HepG2 (cell line): ENCODE measurements around the gene TOGARAM1. TPM values are rescaled to one million over a fixed set of nuclear protein-coding genes. Genes with fewer than 3 reads are reported as not detected.

Experiments
- ARHGAP35 ChIP-seq: sonication (generic); formaldehyde crosslinking; IDR thresholded peaks from 2 replicates; pipeline ENCODE4 v1.9.0; 2022; ENCODE audit warnings: mild to moderate bottlenecking, inconsistent platforms, moderate library complexity, missing genetic modification reagents, borderline replicate concordance
- ARID5B ChIP-seq: IDR thresholded peaks from 2 replicates; pipeline ENCODE4 v1.4.0; 2020; ENCODE audit warnings: mild to moderate bottlenecking, missing genetic modification reagents
- CEBPZ ChIP-seq: IDR thresholded peaks from 2 replicates; pipeline ENCODE4 v1.6.1; 2012; ENCODE audit warnings: low read length, improper control_type of control experiment
- GLI4 ChIP-seq: sonication (generic); formaldehyde crosslinking; IDR thresholded peaks from 2 replicates; pipeline ENCODE4 v1.5.1; 2020; ENCODE audit warnings: missing genetic modification reagents, mild to moderate bottlenecking, moderate library complexity, borderline replicate concordance
- GTF2F1 ChIP-seq: fragments of 150-350 bp; IDR thresholded peaks from 2 replicates; pipeline ENCODE4 v1.6.1; 2014; ENCODE audit warnings: low read length
- KLF6 ChIP-seq: IDR thresholded peaks from 2 replicates; pipeline ENCODE4 v1.8.0; 2016; ENCODE audit warnings: missing biosample characterization, missing genetic modification reagents
- MXD1 ChIP-seq: sonication (generic); formaldehyde crosslinking; IDR thresholded peaks from 2 replicates; pipeline ENCODE4 v1.4.0; 2020; ENCODE audit warnings: mild to moderate bottlenecking, missing genetic modification reagents
- NFKBIZ ChIP-seq: IDR thresholded peaks from 2 replicates; pipeline ENCODE4 v1.6.1; 2018; ENCODE audit warnings: missing genetic modification reagents, missing compliant biosample characterization
- PLSCR1 ChIP-seq: sonication (generic); formaldehyde crosslinking; IDR thresholded peaks from 2 replicates; pipeline ENCODE4 v1.5.0; 2020; ENCODE audit warnings: missing genetic modification reagents, mild to moderate bottlenecking, borderline replicate concordance
- RELA ChIP-seq: sonication (generic); formaldehyde crosslinking; IDR thresholded peaks from 2 replicates; pipeline ENCODE4 v1.4.0; 2020; ENCODE audit warnings: missing genetic modification reagents
- SPEN ChIP-seq: sonication (generic); formaldehyde crosslinking; IDR thresholded peaks from 2 replicates; pipeline ENCODE4 v1.5.1; 2020; ENCODE audit warnings: low read depth, mild to moderate bottlenecking, missing genetic modification reagents
- ZIK1 ChIP-seq: sonication (generic); formaldehyde crosslinking; IDR thresholded peaks from 2 replicates; pipeline ENCODE4 v1.5.0; 2020; ENCODE audit warnings: mild to moderate bottlenecking, low read depth, missing genetic modification reagents, borderline replicate concordance
- ZNF234 ChIP-seq: sonication (generic); formaldehyde crosslinking; conservative IDR thresholded peaks from 2 replicates; pipeline ENCODE4 v1.5.1; 2020; ENCODE audit warnings: mild to moderate bottlenecking, missing genetic modification reagents
- ZNF629 ChIP-seq: sonication (generic); formaldehyde crosslinking; conservative IDR thresholded peaks from 2 replicates; pipeline ENCODE4 v1.5.0; 2020; ENCODE audit warnings: missing genetic modification reagents
- ZNF776 ChIP-seq: sonication (generic); formaldehyde crosslinking; IDR thresholded peaks from 2 replicates; pipeline ENCODE4 v1.4.0; 2020; ENCODE audit warnings: mild to moderate bottlenecking, missing genetic modification reagents
- ZNF784 ChIP-seq: sonication (generic); formaldehyde crosslinking; IDR thresholded peaks from 2 replicates; pipeline ENCODE4 v1.5.1; 2020; ENCODE audit warnings: missing genetic modification reagents, mild to moderate bottlenecking, borderline replicate concordance
- ZSCAN31 ChIP-seq: sonication (generic); formaldehyde crosslinking; IDR thresholded peaks from 2 replicates; pipeline ENCODE4 v1.5.0; 2020; ENCODE audit warnings: low read depth, mild to moderate bottlenecking, missing genetic modification reagents
- polyA plus RNA-seq, 8 experiments: library from polyadenylated mRNA; depleted of rRNA in 3 of 8; stranded (reverse) in 7 of 8; unstranded in 1 of 8; fragments of >200 nt; fragmentation: Illumina TruSeq in 4 of 8; extraction: Trizol in 4 of 8; gene quantifications; 2 replicates each; pipeline versions ENCODE4 v1.2.1 to v1.2.3, GENCODE V29; 2011 to 2016; ENCODE audit warnings: low read depth in 4 of 8, missing spikeins in 1 of 8, mixed read lengths in 1 of 8; ENCODE audit not compliant: insufficient read depth in 1 of 8
- total RNA-seq, 5 experiments: library from RNA; depleted of rRNA; stranded (reverse); fragments of >200 nt; fragmentation: Illumina TruSeq; extraction: Trizol; gene quantifications; 2 replicates each; pipeline ENCODE4 v1.2.3, GENCODE V29; 2016; ENCODE audit warnings: low read depth in 1 of 5

TOGARAM1 gene
- total and polyA plus RNA-seq, 2 of the 13 experiments (the other 11 are each of a cell fraction or from before 2014, with no cell fraction given), result 5.6 to 9.8 TPM

GRCh38 chr14:45083976-45084722 lies 122.2 kb downstream of the TOGARAM1 start, which contains the start of gene PRPF39 (continued):
- TF ChIP-seq GTF2F1 (0 out of 2 replicates have a peak, but pooled peaks have one; percentile 23), MXD1 (CRISPR knock-in tag) (peak; percentile 62; the same call in 1 of the 2 replicates), SPEN (peak; percentile 83), ZNF784 (CRISPR knock-in tag) (no peak), GLI4 (CRISPR knock-in tag) (no peak), CEBPZ (no peak), ARHGAP35 (CRISPR knock-in tag) (no peak), KLF6 (peak; percentile 48; the same call in 1 of the 2 replicates), ZNF776 (CRISPR knock-in tag) (peak; percentile 67; the same call in 1 of the 2 replicates), ARID5B (CRISPR knock-in tag) (peak; percentile 52; the same call in 1 of the 2 replicates), ZNF629 (no peak), NFKBIZ (no peak; the same call in 1 of the 2 replicates), PLSCR1 (CRISPR knock-in tag) (no peak), RELA (CRISPR knock-in tag) (no peak), ZNF234 (no peak), ZIK1 (CRISPR knock-in tag) (no peak), ZSCAN31 (no peak)
